H9 (cell line): ENCODE data around the gene APOL2. TPM values are rescaled to one million over a fixed set of nuclear protein-coding genes. Genes with fewer than 3 reads are reported as not detected.
A peak's percentile ranks its signal among the peaks of the same experiment; 100 is the strongest.

Experiments
- DNase-seq: peaks from one replicate; pipeline ENCODE4 v3.0.0-alpha.2; 2017
- H2AFZ ChIP-seq: one replicate; pipeline ENCODE4 v1.6.1; 2013; ENCODE audit warnings: mild to moderate bottlenecking, low read length, control low read depth, moderate library complexity
- H2AK5ac ChIP-seq: 2 replicates; pipeline ENCODE4 v1.6.1; 2013; ENCODE audit warnings: low read length, control low read depth, mixed read lengths; ENCODE audit not compliant: insufficient read length
- H2BK120ac ChIP-seq: one replicate; pipeline ENCODE4 v1.6.1; 2013; ENCODE audit warnings: low read depth, mild to moderate bottlenecking, low read length, control low read depth, inconsistent platforms; ENCODE audit not compliant: poor library complexity, severe bottlenecking
- H2BK12ac ChIP-seq: 2 replicates; pipeline ENCODE4 v1.6.1; 2013; ENCODE audit warnings: low read length, control low read depth, mixed read lengths, low read depth; ENCODE audit not compliant: insufficient read length
- H2BK15ac ChIP-seq: 2 replicates; pipeline ENCODE4 v1.6.1; 2013; ENCODE audit warnings: low read depth, low read length, control low read depth
- H2BK20ac ChIP-seq: one replicate; pipeline ENCODE4 v1.6.1; 2013; ENCODE audit warnings: low read depth, mild to moderate bottlenecking, low read length, control low read depth, inconsistent platforms; ENCODE audit not compliant: poor library complexity, severe bottlenecking
- H2BK5ac ChIP-seq: 2 replicates; pipeline ENCODE4 v1.6.1; 2013; ENCODE audit warnings: low read length, control low read depth, mixed read lengths; ENCODE audit not compliant: insufficient read length
- H3K14ac ChIP-seq: 2 replicates; pipeline ENCODE4 v1.6.1; 2013; ENCODE audit warnings: low read length, control low read depth; ENCODE audit not compliant: insufficient read depth
- H3K18ac ChIP-seq: 2 replicates; pipeline ENCODE4 v1.6.1; 2013; ENCODE audit warnings: low read depth, mild to moderate bottlenecking, mixed read lengths, low read length, control low read depth; ENCODE audit not compliant: insufficient read length
- H3K23ac ChIP-seq: 2 replicates; pipeline ENCODE4 v1.6.1; 2013; ENCODE audit warnings: low read length, control low read depth, mixed read lengths, low read depth; ENCODE audit not compliant: insufficient read length
- H3K23me2 ChIP-seq: 2 replicates; pipeline ENCODE4 v1.6.1; 2013; ENCODE audit warnings: low read depth, mild to moderate bottlenecking, mixed read lengths, low read length, control low read depth; ENCODE audit not compliant: insufficient read length, poor library complexity, severe bottlenecking
- H3K27ac ChIP-seq: 2 replicates; pipeline ENCODE4 v1.5.1; 2013; ENCODE audit warnings: low read length, control low read depth, mixed read lengths, low read depth; ENCODE audit not compliant: insufficient read length
- H3K27me3 ChIP-seq: 2 replicates; pipeline ENCODE4 v1.6.1; 2013; ENCODE audit warnings: low read length, control low read depth, inconsistent platforms; ENCODE audit not compliant: insufficient read depth
- H3K4ac ChIP-seq: 2 replicates; pipeline ENCODE4 v1.6.1; 2013; ENCODE audit warnings: low read depth, mild to moderate bottlenecking, control low read depth, inconsistent platforms, low read length, moderate library complexity
- H3K4me1 ChIP-seq: 2 replicates; pipeline ENCODE4 v1.6.1; 2013; ENCODE audit warnings: low read length, control low read depth, inconsistent platforms; ENCODE audit not compliant: insufficient read depth
- H3K4me2 ChIP-seq: 2 replicates; pipeline ENCODE4 v1.6.1; 2013; ENCODE audit warnings: low read length, control low read depth, mixed read lengths; ENCODE audit not compliant: insufficient read length, insufficient read depth
- H3K56ac ChIP-seq: 2 replicates; pipeline ENCODE4 v1.6.1; 2013; ENCODE audit warnings: low read depth, mild to moderate bottlenecking, mixed read lengths, low read length, control low read depth; ENCODE audit not compliant: insufficient read length
- H3K79me1 ChIP-seq: 2 replicates; pipeline ENCODE4 v1.6.1; 2013; ENCODE audit warnings: low read depth, mild to moderate bottlenecking, moderate library complexity, low read length, control low read depth, inconsistent platforms; ENCODE audit not compliant: insufficient read depth, poor library complexity, severe bottlenecking
- H3K79me2 ChIP-seq: 2 replicates; pipeline ENCODE4 v1.6.1; 2013; ENCODE audit warnings: low read length, control low read depth, inconsistent platforms; ENCODE audit not compliant: insufficient read depth
- H3K9ac ChIP-seq: 2 replicates; pipeline ENCODE4 v1.6.1; 2013; ENCODE audit warnings: low read length, control low read depth, mixed read lengths; ENCODE audit not compliant: insufficient read length; ENCODE audit errors: extremely low read depth
- H3K9me3 ChIP-seq: one replicate; pipeline ENCODE4 v1.6.1; 2013; ENCODE audit warnings: low read depth, low read length, inconsistent platforms; ENCODE audit not compliant: control insufficient read depth
- H3T11ph ChIP-seq: one replicate; pipeline ENCODE4 v1.6.1; 2013; ENCODE audit warnings: mild to moderate bottlenecking, low read length, control low read depth, inconsistent platforms
- H4K20me1 ChIP-seq: one replicate; pipeline ENCODE4 v1.6.1; 2013; ENCODE audit not compliant: control insufficient read depth, insufficient read length, insufficient read depth
- H4K5ac ChIP-seq: 2 replicates; pipeline ENCODE4 v1.6.1; 2013; ENCODE audit warnings: low read depth, mild to moderate bottlenecking, mixed read lengths, low read length, control low read depth; ENCODE audit not compliant: insufficient read length
- H4K8ac ChIP-seq: replicated peaks from 2 replicates; pipeline ENCODE4 v1.6.1; 2013; ENCODE audit warnings: low read length, control low read depth, mixed read lengths, low read depth; ENCODE audit not compliant: insufficient read length
- H4K91ac ChIP-seq: 2 replicates; pipeline ENCODE4 v1.6.1; 2013; ENCODE audit warnings: low read depth, mild to moderate bottlenecking, moderate library complexity, mixed read lengths, low read length, control low read depth; ENCODE audit not compliant: insufficient read length
- H3K27ac Mint-ChIP-seq, 3 experiments: 2 replicates in 2 of 3; 3 replicates in 1 of 3; pipeline ENCODE4 v1.8.0; 2020 to 2021; ENCODE audit warnings: mixed read lengths in 3 of 3, mild to moderate bottlenecking in 1 of 3, moderate library complexity in 1 of 3
- H3K27me3 Mint-ChIP-seq: 2 replicates; pipeline ENCODE4 v1.8.0; 2021; ENCODE audit warnings: low read depth, mild to moderate bottlenecking, moderate library complexity, mixed read lengths
- H3K36me3 Mint-ChIP-seq, 3 experiments: 2 replicates in 2 of 3; 3 replicates in 1 of 3; pipeline ENCODE4 v1.8.0; 2020 to 2021; ENCODE audit warnings: low read depth in 3 of 3, mixed read lengths in 3 of 3; ENCODE audit not compliant: insufficient read depth in 1 of 3
- H3K4me1 Mint-ChIP-seq, 2 experiments: 2 replicates each; pipeline ENCODE4 v1.8.0; 2020; ENCODE audit warnings: mixed read lengths in 2 of 2
- H3K4me3 Mint-ChIP-seq, 2 experiments: 2 replicates in 1 of 2; 3 replicates in 1 of 2; pipeline ENCODE4 v1.8.0; 2020 to 2021; ENCODE audit warnings: mild to moderate bottlenecking in 2 of 2, mixed read lengths in 2 of 2, moderate library complexity in 1 of 2
- H3K9me3 Mint-ChIP-seq, 2 experiments: 2 replicates in 1 of 2; 3 replicates in 1 of 2; pipeline ENCODE4 v1.8.0; 2020; ENCODE audit warnings: mild to moderate bottlenecking in 2 of 2, mixed read lengths in 2 of 2, moderate library complexity in 1 of 2
- WGBS: extraction: QIAGEN DNeasy Blood & Tissue Kit; methylation state at CpG from one replicate; pipeline ENCODE4 v1.1.7; 2013; ENCODE audit warnings: missing lambda C conversion rate, low lambda C conversion rate, mixed read lengths; ENCODE audit not compliant: insufficient read length; ENCODE audit errors: extremely low coverage; 5-methylcytosine and 5-hydroxymethylcytosine counted together
- total RNA-seq: library from RNA; stranded (reverse); gene quantifications from 2 replicates; pipeline ENCODE4 v1.2.1, GENCODE V29; 2021
- TF ChIP-seq, protein P1 (sequence below): fragments of 200-600 bp; sonication (generic); conservative IDR thresholded peaks from 3 replicates; pipeline ENCODE4 v1.8.0; 2021; ENCODE audit warnings: antibody characterized with exemption, mild to moderate bottlenecking

APOL2 gene
- total RNA-seq, 1 experiment from 2014 or later: 15.6 TPM

DNA sequence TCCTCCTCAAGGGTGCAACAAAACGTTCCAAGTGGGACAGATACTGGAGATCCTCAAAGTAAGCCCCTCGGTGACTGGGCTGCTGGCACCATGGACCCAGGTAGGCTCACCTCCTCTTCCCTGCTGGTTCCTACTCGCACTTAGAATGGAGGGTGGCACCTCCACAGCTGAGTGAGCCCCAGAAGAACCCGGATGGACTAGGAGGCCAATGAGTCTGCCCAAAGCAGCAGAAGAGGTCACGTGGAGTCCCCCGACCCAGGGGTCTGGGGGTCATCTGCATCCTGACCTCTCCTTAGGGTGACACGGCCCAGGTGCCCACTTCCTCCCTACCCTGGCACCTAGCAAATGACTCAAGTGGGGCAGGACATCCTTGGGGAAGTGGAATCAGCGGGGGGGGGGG lies 18.0 kb upstream of the APOL2 start:
- peak; percentile 14 for DNase-seq
- no peak overlapping the region for H2BK5ac ChIP-seq
- H3K9me3 ChIP-seq: no peaks in the 10 kb centered on the region
- Mint-ChIP-seq H3K4me3 (no peak overlapping the region), H3K9me3 (no peaks in the 10 kb centered on the region), H3K27ac (no peak overlapping the region), H3K27me3 (no peaks in the 10 kb centered on the region; the same call in none of the 2 replicates), H3K4me1 (peaks cover 45 to 46% of the 10 kb centered on the region in 2 experiments), H3K36me3 (no peaks in the 10 kb centered on the region)
- no peak overlapping the region for H2BK15ac ChIP-seq
- no peak overlapping the region for H3K23ac ChIP-seq
- H3K4me1 ChIP-seq: no peaks in the 10 kb centered on the region; the same call in 1 of the 2 replicates
- H3K14ac ChIP-seq: no peak overlapping the region
- no peak overlapping the region for H3K18ac ChIP-seq
- WGBS: no CpG with 5 or more reads among the region's 8 CpGs
- no peak overlapping the region for H2BK120ac ChIP-seq
- H3K4ac ChIP-seq: no peak overlapping the region
- H2BK12ac ChIP-seq: no peak overlapping the region
- no peaks in the 10 kb centered on the region for H3K27me3 ChIP-seq
- H4K20me1 ChIP-seq: no peaks in the 10 kb centered on the region
- H3K27ac ChIP-seq: no peak overlapping the region
- H2AFZ ChIP-seq: no peak overlapping the region
- no peak overlapping the region for H4K91ac ChIP-seq
- no peak overlapping the region for H2BK20ac ChIP-seq
- H2AK5ac ChIP-seq: no peak overlapping the region
- no peaks in the 10 kb centered on the region for H3K79me2 ChIP-seq
- no peak overlapping the region for H4K8ac ChIP-seq
- no peak overlapping the region for H3K56ac ChIP-seq
- H3K9ac ChIP-seq: no peak overlapping the region
- no peaks in the 10 kb centered on the region for H3K79me1 ChIP-seq
- no peak overlapping the region for H3T11ph ChIP-seq
- H3K4me2 ChIP-seq: no peak overlapping the region
- TF ChIP-seq, protein P1, sequence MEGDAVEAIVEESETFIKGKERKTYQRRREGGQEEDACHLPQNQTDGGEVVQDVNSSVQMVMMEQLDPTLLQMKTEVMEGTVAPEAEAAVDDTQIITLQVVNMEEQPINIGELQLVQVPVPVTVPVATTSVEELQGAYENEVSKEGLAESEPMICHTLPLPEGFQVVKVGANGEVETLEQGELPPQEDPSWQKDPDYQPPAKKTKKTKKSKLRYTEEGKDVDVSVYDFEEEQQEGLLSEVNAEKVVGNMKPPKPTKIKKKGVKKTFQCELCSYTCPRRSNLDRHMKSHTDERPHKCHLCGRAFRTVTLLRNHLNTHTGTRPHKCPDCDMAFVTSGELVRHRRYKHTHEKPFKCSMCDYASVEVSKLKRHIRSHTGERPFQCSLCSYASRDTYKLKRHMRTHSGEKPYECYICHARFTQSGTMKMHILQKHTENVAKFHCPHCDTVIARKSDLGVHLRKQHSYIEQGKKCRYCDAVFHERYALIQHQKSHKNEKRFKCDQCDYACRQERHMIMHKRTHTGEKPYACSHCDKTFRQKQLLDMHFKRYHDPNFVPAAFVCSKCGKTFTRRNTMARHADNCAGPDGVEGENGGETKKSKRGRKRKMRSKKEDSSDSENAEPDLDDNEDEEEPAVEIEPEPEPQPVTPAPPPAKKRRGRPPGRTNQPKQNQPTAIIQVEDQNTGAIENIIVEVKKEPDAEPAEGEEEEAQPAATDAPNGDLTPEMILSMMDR: no peak
- no peaks in the 10 kb centered on the region for H3K23me2 ChIP-seq
- no peak overlapping the region for H4K5ac ChIP-seq
